Activated naive CD4-positive, alpha-beta T cell treated with Interleukin-2 at 50 U/mL for 16 hours (primary cell): ENCODE measurements around the gene PTPN13.
"Not testable (repeated sequence)": the region's sequence is repeated elsewhere in the genome, so short reads cannot be mapped to it uniquely, and the experiment has no call there.

Experiments
- DNase-seq: peaks from one replicate; pipeline ENCODE4 v3.0.0-alpha.2; 2020

The PTPN13 gene

DNA sequence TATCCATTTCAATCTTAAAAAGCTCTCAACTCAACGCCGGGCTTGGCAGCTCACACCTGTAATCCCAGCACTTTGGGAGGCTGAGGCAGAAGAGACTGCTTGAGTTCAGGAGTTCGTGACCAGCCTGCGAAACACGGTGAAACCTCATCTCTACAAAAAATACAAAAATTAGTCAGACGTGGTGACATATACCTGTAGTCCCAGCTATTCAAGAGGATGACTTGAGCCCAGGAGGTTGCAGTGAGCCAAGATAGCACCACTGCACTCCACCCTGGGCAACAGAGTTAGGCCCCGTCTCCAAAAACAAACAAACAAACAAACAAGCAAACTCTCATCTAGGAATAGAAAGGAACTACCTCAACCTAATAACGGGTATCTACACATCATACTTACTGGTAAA lies 50.8 kb downstream of the PTPN13 start:
- DNase-seq: no peak

DNA sequence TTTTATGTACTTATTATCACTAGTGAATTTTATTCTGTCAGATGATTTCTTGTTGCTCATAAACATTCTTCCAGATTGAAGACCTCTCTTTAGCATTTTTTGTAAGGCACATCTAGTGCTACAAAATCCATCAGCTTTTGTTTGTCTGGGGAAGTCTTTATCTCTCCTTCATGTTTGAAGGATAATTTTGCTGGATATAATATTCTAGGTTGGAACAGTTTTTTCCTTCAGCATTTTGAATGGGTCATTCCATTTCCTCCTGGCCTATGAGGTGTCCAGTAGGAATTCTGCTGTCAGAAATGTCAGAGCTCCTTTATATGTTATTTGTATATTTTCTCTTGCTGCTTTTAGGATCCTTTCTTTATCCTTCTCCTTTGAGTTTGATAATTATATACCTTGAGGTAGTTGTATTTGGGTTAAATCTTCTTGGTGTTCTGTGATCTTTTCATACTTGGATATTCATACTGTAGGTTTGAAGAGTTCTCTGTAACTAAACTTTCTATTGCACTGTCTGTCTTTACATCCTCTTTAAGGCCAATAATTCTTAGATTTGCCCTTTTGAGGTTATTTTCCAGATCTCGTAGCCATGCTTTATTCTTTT lies 58.3 kb downstream of the PTPN13 start:
- no peak for DNase-seq

DNA sequence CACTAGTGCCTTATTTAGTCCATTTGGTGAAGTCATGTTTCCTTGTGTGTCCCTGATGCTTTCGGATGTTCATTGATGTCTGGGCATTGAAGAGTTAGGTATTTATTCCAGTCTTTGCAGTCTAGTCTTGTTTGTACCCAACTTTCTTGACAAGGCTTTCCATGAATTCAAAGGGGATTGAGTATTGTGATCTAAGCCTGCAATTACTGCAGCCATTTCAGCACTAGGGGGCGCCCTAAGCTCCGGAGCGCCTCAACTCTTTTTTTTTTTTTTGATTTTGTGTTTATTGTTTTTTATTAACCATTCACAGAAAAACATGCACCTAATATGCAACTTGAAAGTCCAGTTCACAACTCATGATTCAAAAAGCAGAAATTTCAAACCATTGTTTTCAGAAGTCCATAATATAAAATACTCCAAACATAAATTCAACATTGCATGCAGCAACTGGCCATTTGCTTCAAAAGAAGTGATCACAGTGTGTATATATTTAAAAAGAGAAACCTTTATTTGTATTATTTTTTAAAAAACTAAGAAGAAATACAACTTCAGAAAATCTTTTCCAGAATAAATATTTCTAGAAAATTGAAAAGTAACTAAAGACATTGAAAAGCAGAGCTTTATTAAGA lies 59.2 kb downstream of the PTPN13 start:
- no peak for DNase-seq

DNA sequence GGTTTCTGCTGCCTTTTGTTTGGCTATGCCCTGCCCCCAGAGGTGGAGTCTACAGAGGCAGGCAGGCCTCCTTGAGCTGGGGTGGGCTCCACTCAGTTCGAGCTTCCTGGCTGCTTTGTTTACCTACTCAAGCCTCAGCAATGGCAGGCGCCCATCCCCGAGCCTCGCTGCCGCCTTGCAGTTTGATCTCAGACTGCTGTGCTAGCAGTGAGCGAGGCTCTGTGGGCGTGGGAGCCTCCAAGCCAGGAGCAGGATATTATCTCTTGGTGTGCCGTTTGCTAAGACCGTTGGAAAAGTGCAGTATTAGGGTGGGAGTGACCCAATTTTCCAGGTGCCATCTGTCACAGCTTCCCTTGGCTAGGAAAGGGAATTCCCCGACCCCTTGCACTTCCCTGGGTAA lies 62.7 kb downstream of the PTPN13 start:
- DNase-seq: not testable (repeated sequence)

DNA sequence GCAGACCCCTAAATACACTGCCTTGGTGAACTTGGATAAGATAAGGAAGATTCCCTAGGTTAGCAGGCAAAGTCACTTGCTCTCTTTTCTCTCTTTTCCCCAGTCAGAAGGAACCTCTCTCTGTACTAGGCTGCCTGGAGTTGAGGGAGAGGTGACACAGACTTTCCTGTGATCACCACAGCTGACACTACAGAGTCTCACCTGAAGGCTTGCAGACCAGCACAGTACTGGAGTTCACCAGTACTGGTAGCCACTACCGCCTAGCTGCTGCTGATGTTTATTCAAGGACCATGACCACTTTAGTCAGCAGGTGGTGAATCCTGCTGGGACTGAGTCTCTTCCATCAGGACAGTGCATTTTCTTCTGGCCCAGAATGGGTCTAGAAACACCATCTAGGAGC lies 63.3 kb downstream of the PTPN13 start:
- DNase-seq: no peak

DNA sequence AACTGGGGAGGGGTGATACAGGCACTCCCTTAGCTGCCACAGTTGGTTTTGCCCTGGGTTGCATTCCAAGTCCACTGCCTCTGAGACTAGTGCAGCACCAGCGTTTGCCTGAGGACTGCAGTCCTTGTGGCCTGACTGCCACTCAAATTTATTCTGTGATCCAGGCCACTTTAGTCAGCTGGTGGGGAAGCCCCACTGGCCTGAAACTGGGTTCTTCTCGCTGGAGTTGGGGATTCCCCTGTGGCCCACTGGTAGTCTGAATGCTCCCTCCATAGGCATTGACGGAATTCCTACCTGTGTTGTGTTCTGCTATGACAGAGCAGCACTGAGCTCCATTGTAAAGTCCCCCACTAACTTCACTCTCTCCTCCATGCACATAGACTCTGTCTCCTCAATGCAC lies 63.8 kb downstream of the PTPN13 start:
- no peak for DNase-seq

DNA sequence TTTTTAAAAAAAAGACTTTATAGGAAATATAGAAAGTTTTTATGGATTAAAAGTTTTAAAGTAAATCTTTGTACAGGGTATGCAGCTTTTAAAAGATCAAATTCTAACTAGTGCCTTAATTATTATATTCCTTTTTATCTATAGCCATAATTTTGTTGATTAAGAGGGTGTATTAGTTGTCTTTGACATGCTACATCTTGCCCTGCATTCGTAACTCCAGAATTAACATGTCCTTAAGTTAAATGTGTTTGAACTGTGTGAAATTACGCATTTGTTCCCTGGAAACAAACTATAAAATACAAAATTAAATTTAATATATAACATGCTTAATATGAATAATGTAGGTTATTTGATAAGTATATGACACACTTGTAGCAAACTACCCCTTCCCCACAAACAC lies 66.3 kb downstream of the PTPN13 start:
- no peak for DNase-seq

DNA sequence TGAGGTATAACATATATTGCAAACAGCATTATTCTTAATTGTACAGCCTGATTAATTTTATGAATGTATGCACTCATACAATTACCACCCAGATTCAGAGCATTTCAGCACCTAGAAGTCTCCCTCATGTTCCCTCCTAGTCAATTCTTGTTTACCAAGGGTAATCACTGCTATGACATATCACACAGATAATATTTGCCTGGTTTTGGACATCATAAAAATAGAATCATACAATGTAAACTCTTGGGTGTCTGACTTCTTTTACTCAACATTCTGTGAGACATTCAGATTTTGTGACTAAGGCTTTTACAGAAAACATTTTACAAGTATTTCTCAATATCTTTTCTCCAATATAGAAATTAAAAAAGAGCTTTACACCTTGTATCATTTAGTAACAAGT lies 66.9 kb downstream of the PTPN13 start:
- DNase-seq: no peak

DNA sequence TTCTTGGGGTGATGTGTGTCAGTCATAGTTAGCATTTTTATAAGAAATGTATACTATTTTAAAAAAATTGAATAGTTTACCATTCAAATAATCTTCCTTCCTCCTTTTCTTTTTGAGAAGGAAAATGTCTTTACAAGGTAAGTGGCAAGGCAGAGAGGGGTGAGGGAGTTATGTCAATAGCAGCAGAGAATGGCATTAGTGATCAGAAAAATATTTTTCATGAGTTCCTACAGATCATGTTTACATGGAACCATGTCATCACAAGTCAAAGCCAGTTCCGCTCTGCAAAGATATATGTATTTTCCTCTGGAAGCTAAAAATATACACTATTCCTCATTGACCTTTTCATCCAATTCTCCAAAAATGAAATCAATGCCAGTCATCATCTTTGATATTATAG lies 67.3 kb downstream of the PTPN13 start:
- no peak for DNase-seq

DNA sequence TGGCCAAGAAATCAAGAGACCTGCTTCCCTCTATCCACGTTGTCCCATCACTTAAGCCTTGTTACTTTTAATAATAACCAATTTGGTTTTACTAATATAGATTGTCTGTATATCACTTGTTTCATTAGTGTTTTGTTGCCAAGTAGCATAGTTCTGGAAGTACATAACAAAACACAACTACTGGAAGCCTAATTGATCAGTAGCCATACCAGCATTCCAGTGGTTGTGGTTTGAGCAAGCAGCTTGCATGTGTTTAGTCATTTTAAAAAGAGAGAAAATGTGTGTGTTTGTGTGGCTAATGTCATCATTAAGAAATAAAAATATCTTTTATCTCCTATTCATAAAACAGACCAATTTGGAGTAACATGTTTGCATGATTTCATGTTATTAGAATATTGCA lies 70.8 kb downstream of the PTPN13 start:
- DNase-seq: no peak

DNA sequence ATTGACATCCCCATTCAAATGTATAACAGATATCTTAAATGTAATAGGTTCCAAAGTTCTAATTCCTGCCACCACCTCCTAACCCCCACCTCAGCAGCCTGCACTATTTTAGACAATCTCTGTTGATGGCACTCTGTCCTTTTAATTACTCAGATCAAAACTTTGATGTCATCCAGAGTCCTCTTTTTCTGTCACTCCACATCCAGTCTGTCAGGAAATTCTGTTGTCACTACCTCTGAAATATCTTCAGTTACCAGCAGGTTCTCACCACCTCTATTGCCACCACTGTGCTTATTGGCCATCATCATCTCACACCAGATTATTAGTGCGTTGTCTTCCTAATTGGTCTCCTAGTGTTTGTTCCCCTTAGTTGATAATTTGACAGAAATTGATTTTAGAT lies 76.2 kb downstream of the PTPN13 start:
- no peak for DNase-seq

DNA sequence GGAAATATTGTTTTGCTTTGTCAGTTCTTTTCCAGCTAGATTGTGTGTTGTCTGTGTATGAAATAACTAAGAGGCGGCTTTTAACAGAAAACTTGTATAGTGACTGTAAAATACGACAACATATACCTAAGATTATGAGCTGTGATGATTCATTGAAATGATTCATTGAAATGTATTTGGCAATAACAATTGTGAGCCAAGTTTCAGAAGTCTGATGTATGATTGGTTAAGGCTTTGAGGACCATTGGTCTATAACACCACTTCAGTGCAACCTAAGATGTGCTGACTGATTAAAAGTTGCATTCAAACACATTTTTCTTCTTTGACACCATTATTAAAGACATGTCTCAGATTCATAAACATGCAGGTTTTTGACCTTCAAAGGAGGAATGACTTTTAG lies 76.6 kb downstream of the PTPN13 start:
- no peak for DNase-seq

DNA sequence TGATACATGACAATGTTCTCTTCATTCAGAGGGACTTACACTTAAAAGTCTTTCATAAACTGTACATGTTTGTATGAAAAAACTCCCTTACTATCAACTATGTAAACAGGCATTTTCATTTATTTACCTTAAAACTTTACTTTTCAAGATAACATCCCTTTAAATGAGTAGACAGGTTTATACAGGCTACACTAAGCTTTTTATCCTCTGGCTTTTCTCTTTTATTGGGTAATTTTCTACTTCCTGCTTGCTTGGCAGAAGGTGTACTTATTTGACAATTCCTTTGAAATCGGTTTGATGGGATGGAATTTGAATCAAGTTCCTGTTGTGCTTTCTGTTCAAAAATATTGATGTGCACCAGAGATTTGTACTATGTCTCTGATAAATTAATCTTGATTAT lies 81.4 kb downstream of the PTPN13 start:
- DNase-seq: no peak

DNA sequence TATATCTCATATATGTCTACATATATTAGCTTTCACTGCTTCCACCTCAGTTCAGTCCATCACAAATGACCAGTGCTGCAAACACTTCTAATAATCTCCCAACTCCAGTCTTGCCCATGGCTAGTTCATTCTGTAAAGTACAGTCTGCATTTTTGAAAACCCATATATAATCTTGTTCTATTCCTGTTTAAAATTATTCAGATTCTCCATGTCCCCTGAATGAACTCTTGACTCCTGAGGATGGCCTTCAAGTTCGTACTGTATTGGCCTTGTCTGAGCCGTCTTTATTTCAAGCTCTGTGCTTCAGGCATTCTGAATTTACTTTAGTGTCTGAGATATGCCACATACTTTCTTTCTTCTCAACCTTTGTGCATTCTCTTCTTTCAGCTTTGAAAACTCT lies 84.7 kb downstream of the PTPN13 start:
- no peak for DNase-seq

DNA sequence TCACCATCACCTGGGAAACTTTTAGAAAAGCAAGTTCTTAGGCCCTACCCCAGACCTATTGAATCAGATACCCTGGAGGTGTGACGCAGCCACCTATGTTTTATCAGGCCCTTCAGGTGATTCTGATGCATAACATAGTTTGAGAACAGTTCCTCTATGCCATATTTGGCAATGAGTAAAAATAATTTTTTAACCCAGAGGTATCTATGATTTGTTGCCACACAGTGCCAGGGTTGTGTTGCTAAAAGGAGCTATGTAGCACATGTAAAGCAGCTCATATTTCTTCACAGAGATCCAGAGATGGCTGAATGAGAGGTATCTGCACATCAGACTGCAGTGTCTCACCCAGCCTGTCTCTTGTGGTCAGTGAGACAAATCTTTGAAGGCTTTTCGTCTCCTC lies 85.3 kb downstream of the PTPN13 start:
- DNase-seq: no peak

DNA sequence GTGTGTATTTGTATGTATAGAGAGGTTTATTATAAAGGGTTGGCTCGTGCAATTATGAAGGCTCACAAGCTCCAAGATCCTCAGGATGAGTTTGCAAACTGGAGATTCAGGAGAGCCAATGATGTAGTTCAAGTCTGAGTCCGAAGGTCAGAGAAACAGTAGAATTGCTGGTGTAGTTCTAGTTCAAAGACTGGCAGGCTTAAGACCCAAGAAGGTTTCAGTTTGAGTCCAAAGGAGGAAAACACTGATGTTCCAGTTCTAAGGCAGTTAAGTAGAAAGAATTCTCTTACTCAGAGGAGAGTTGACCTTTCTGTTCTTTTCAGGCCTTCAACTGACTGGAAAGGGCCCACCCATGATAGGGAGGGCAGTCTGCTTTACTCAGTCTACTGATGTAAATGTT lies 89.1 kb downstream of the PTPN13 start:
- no peak for DNase-seq

DNA sequence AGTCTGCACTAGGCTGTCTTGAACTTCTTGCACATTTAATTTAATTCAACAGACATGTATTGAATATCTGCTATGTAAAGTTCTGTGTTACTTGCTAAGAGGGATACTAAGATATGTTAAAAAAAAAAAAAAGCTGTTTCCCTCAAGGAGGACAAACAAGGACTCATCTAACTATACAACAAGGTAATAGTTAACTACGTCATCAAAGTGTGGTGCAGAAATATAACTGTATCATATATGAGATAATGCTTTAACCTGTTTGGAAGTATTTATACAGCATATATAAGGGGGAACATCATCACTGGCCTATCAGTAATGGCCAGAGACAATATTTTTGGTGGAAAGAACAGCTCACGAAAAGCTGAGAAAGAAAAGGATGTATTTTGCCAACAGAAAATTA lies 89.9 kb downstream of the PTPN13 start:
- no peak for DNase-seq

DNA sequence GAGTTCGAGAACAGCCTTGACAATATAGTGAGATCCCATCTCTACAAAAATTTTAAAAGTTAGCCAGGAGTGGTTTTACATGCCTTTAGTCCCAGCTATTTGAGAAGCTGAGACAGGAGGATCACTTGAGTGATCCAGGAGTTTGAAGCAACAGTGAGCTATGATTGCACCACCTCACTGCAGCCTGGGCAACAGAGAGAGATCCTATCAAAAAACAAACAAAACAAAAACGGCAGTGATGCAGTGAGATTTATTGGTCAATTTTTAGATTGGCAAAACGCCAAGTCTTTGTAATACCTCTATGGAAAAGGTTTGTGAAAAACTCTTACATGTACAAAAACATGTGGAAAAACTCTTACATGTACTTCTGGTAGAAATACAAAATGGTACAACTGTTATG lies 91.3 kb downstream of the PTPN13 start:
- no peak for DNase-seq

DNA sequence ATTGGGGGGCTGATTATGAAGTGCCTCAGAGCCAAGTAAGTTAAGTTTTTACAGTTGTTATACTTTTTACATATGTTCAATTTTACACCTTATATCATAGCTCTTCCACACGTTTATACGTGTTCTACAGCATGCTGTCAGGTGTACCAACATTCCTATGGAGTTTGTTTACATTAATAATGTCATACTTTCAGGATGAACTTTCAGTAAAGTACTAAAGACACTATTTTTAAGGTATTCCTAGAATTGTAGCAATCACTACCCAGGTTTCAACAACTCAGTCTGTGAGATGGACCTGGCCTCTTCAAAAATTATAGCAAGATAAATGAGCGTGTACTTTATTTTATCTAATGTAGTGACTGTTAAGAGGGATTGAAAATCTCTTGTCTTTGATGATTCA lies 92.6 kb downstream of the PTPN13 start:
- DNase-seq: no peak

DNA sequence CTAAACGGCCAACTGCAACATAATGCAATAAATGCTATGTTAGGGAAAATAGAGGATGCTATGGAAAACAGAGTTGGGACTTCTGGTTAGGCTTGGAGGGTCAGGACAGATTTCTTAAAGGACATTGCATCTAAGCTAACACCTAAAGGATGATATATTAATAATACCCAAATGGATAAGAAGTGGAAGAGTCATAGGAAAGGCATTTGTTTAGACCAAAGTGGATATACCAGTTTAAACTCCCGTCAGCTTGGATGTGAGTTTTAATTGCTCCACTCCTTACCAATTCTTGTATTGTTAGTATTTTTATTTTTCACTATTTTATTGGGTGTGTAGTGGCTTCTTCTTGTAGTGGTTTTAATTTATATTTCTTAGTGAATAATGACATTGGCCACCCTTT lies 93.9 kb downstream of the PTPN13 start:
- DNase-seq: no peak

DNA sequence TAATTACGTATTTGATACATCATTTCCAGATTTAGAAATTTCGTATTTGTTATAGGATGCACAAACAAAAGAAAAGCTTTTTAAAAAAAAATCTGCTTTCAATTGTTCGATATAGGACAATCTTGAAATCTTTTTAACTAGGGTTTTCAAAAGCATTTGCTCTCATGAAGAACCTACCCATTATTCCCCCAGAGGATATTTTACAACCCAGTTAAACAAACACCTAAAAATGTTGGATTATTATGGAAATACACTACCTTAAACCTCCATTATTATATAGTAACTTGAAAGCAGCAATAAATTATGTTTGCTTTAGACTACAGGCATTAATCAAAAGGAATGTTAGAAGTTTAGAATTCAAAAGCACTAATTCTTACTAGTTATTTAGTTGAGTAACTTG lies 110.5 kb downstream of the PTPN13 start:
- DNase-seq: no peak

DNA sequence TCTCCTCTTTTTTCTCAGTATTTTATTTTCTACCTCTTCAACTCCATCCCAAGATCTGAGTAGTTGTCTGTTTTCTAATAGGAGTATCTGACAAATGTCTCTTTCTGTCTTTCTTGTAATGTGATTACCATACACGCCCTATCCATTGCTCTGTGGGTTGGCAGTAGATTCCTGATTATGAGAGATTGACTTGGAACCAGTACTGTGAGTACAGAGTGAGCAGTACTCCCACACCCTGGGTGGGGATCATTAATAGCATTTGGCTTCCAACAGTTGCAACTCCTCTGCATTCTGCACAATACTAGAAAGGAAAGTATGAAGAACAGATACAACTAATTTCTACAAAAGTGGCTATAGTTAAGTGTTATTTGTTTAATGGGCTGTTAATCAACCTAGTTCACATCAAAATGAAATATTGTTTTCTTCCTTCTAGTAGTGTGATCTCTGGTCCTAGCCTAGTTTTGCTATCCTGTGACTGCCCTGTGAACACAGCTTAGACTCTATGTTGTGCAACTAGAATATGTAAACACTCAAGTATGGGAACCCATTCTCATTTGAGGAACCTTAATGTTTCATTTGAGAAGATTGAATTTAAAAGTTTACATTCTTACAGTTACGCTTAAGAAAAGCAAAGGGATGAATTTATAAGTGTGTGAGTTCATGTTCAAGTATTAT lies 112.9 kb downstream of the PTPN13 start:
- DNase-seq: no peak

DNA sequence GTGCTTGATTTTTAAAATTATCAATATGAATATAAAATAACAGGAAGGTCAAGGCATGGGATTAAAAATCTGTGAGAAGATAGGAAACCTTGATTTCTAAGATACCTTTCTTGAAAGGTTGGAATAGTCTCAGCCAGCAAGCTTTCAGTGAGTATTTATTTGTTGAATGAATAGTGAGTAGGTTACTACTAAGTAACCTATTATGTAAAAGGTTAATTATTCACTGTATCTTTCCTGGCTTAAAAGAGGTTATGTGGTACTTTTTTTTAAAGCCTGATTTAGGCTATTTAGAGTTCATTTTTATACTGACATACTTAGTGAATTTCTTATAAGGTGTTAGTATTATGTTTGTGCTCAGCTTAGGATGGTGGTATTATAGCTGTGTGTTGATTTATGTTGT lies 123.5 kb downstream of the PTPN13 start:
- DNase-seq: no peak

DNA sequence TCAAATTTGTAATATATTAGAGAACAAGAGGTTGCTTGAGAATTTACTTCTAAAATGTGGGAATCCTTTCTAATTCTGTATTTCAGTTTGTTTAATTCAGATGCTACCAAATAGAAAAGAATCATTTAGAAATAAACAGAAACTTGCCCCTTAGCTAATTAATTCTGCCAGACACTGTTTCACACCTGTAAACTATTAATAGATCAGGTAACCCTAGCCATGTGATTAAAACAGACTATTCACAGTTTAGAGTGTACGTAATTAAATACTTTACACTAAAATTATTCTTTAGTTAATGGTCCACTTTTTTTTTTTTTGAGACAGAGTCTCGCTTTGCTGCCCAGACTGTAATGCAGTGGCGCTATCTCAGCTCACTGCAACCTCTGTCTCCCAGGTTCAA lies 124.0 kb downstream of the PTPN13 start:
- no peak for DNase-seq

DNA sequence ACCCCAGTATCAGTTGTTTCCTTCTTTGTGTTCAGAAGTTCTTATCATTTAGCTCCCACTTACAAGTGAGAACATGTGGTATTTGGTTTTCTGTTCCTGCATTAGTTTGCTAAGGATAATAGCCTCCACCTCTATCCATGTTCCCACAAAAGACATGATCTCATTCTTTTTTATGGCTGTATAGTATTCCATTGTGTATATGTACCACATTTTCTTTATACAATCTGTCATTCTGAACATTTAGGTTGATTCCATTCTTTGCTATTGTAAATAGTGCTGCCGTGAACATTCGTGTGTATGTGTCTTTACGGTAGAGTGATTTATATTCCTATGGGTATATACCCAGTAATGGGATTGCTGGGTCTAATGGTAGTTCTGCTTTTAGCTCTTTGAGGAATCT lies 125.0 kb downstream of the PTPN13 start:
- DNase-seq: not testable (repeated sequence)
